Psoas muscle (tissue), 8 donors: ENCODE measurements around the gene PRKN. TPM values are rescaled to one million over a fixed set of nuclear protein-coding genes. Genes with fewer than 3 reads are reported as not detected.

Experiments used
- ATAC-seq, 4 donors: fragments of 200-7000 bp; cut with Tn5 transposase; one replicate each; pipeline ENCODE4 v1.9.1; 2020; ENCODE audit warnings: moderate library complexity in 3 of 4, mild to moderate bottlenecking in 2 of 4
- DNase-seq, 2 donors: peaks; one replicate each; pipeline ENCODE4 v3.0.0-alpha.2; 2020
- H3K27ac ChIP-seq: fragments of 200-600 bp; one replicate; pipeline ENCODE4 v1.8.0; 2022
- H3K27me3 ChIP-seq, 3 donors: fragments of 200-600 bp in 1 of 3; one replicate each; pipeline versions ENCODE4 v1.6.1 to v1.8.0; 2013 to 2022; ENCODE audit warnings: low read length in 2 of 3, mild to moderate bottlenecking in 2 of 3, moderate library complexity in 1 of 3; ENCODE audit not compliant: insufficient read depth in 3 of 3
- H3K36me3 ChIP-seq, 2 donors: fragments of 200-600 bp in 1 of 2; one replicate each; pipeline versions ENCODE4 v1.6.1 to v1.8.0; 2013 to 2022; ENCODE audit warnings: low read depth in 1 of 2, mild to moderate bottlenecking in 1 of 2, moderate library complexity in 1 of 2; ENCODE audit not compliant: insufficient read depth in 1 of 2
- H3K4me1 ChIP-seq: fragments of 200-600 bp; one replicate; pipeline ENCODE4 v1.8.0; 2022
- H3K4me3 ChIP-seq: fragments of 200-600 bp; one replicate; pipeline ENCODE4 v1.8.0; 2022; ENCODE audit warnings: mild to moderate bottlenecking
- H3K9me3 ChIP-seq: fragments of 200-600 bp; one replicate; pipeline ENCODE4 v1.8.0; 2022
- CTCF ChIP-seq: fragments of 200-600 bp; IDR thresholded peaks from one replicate; pipeline ENCODE4 v1.8.0; 2022; ENCODE audit warnings: antibody characterized with exemption
- WGBS, 3 donors: extraction: QIAGEN DNeasy Blood & Tissue Kit; methylation state at CpG; one replicate each; pipeline versions ENCODE4 v1.1.6 to v1.1.7; 2013; 5-methylcytosine and 5-hydroxymethylcytosine counted together
- intact Hi-C, 2 donors: fragments of 100-400 bp; cut with DNase I; formaldehyde crosslinking; loops; one replicate each; pipeline versions ENCODE4 v1.11.0 to v1.14.2; 2022
- polyA plus RNA-seq, 3 donors: library from polyadenylated mRNA; stranded (reverse); fragments of 200-250 nt; gene quantifications; one replicate each; pipeline ENCODE4 v1.2.3, GENCODE V29; 2013
- total RNA-seq, 4 donors: library from RNA; stranded (reverse); fragmentation: NEBNext Ultra II Directional in 2 of 4; extraction: Animal tissue kit (Norgen Biotek cat#: 25700) in 2 of 4; gene quantifications; one replicate each; pipeline versions ENCODE4 v1.2.1 to v1.2.4, GENCODE V29; 2021 to 2023
- donor health status: healthy with polysubstance abuse.
- donor health status: DM: no; HTN: no; CAD: no; lungs with moderate emphysema.
- donor health status: Bipolar disorder and iron deficiency.
- donor health status: healthy.
- donor health status: DM: yes; HTN: yes; CAD: no.
- donor health status: DM: no; HTN: no; CAD: no.
- donor health status: DM: no; HTN: no; CAD: no.
- donor health status: DM: yes; HTN: yes; CAD: no.

The PRKN gene
- total and polyA plus RNA-seq, 7 donors: 1.5 to 19.5 (median 11.7) TPM

- no peak overlapping the region for H3K4me3 ChIP-seq
- ATAC-seq: peak; percentile 70 to 83 (median 80)
- H3K27me3 ChIP-seq: no peaks in the 10 kb centered on the region
- 11 to 25% (median 18%) methylated on average over 4 of the region's 4 CpGs for WGBS, 3 donors
- peak in 1 of 2 donors; percentile 14 for DNase-seq
- peaks cover 13% of the 10 kb centered on the region for H3K4me1 ChIP-seq
- peak overlapping the region; percentile 18 for H3K27ac ChIP-seq
- intact Hi-C loops: no loop called here
- H3K9me3 ChIP-seq: no peaks in the 10 kb centered on the region
- peak; percentile 9 for TF ChIP-seq CTCF
- no peaks in the 10 kb centered on the region for H3K36me3 ChIP-seq
These were observed 608.2 kb downstream of the PRKN start for GRCh38 chr6:162119341-162119740.

- peaks cover 13% of the 10 kb centered on the region for H3K4me1 ChIP-seq
- ATAC-seq (peak in 1 of 4 donors; percentile 32), DNase-seq (no peak)
- H3K36me3 ChIP-seq: no peaks in the 10 kb centered on the region
- H3K27me3 ChIP-seq: no peaks in the 10 kb centered on the region
- no peak overlapping the region for H3K4me3 ChIP-seq
- WGBS, 3 donors: 49 to 63% (median 51%) methylated on average over 5 of the region's 5 CpGs
- no peaks in the 10 kb centered on the region for H3K9me3 ChIP-seq
- intact Hi-C loops: no loop called here
- no peak for TF ChIP-seq CTCF
- H3K27ac ChIP-seq: no peak overlapping the region
These were observed 608.9 kb downstream of the PRKN start for GRCh38 chr6:162118706-162119105.

- Histone ChIP-seq H3K27me3 (no peaks in the 10 kb centered on the region), H3K27ac (no peak overlapping the region), H3K4me1 (peaks cover 13% of the 10 kb centered on the region), H3K9me3 (no peaks in the 10 kb centered on the region), H3K36me3 (no peaks in the 10 kb centered on the region), H3K4me3 (no peak overlapping the region)
- no peak for TF ChIP-seq CTCF
- intact Hi-C loops: no loop called here
- WGBS, 3 donors: 91 to 96% (median 92%) methylated on average over 7 of the region's 7 CpGs
- DNase-seq (no peak), ATAC-seq (no peak)
These were observed 610.6 kb downstream of the PRKN start for GRCh38 chr6:162116902-162117525.

- H3K9me3 ChIP-seq: no peaks in the 10 kb centered on the region
- H3K36me3 ChIP-seq: no peaks in the 10 kb centered on the region
- H3K27me3 ChIP-seq: no peaks in the 10 kb centered on the region
- H3K27ac ChIP-seq: no peak overlapping the region
- DNase-seq: no peak
- 86 to 98% (median 93%) methylated on average over 2 of the region's 2 CpGs for WGBS, 3 donors
- TF ChIP-seq CTCF: no peak
- H3K4me3 ChIP-seq: no peak overlapping the region
- intact Hi-C loops: no loop called here
- ATAC-seq: peak in 1 of 4 donors; percentile 60
- H3K4me1 ChIP-seq: peaks cover 6% of the 10 kb centered on the region
These were observed 618.0 kb downstream of the PRKN start for GRCh38 chr6:162109480-162110050.
